ENCODE data around the gene USP48. TPM values are rescaled to one million over a fixed set of nuclear protein-coding genes. Genes with fewer than 3 reads are reported as not detected.

The USP48 gene
- total and polyA plus RNA-seq, 2 of the 13 experiments (the other 11 are each of a cell fraction or from before 2014, with no cell fraction given): 30.4 to 30.7 TPM

DNA sequence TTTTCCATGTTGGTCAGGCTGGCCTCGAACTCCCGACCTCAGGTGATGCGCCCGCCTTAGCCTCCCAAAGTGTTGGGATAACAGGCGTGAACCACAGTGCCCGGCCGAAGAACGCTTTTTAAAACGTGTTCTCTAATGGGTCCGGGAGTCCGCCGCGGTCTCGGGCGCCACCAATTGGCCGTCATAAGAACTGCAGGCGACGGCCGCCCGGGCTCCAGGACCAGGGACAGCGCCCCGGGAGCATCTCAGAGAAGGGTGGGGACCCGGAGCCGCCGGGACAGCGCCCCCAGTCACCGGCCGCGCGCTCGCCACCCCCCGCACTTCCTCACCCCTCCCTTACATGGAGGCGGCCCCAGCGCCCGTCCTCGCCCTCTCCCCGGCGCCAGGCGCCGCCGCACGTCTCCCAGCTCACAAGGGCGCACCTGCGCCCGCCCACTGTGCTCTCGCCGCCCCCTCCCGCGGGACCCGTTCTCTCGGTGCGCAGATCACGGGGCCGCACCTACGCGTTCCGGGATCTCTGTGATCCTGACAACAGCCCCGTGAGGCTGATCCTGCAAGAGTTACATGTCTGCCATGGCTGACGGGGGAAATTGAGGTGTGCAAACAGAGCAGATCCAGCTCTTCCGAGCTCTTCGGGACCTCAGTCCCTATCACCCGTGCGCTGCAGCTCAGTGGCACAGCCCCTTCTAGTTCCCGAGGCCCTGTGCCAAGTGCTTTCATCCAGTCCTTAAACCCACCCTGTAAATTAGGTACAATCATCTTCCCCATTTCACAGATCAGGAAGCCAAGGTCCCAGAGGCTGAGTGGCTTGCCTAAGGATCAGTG, 123.6 kb downstream of the USP48 start (continued):
- TF ChIP-seq, protein P1, sequence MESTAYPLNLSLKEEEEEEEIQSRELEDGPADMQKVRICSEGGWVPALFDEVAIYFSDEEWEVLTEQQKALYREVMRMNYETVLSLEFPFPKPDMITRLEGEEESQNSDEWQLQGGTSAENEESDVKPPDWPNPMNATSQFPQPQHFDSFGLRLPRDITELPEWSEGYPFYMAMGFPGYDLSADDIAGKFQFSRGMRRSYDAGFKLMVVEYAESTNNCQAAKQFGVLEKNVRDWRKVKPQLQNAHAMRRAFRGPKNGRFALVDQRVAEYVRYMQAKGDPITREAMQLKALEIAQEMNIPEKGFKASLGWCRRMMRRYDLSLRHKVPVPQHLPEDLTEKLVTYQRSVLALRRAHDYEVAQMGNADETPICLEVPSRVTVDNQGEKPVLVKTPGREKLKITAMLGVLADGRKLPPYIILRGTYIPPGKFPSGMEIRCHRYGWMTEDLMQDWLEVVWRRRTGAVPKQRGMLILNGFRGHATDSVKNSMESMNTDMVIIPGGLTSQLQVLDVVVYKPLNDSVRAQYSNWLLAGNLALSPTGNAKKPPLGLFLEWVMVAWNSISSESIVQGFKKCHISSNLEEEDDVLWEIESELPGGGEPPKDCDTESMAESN (CRISPR knock-in tag; conservative IDR thresholded peaks at IDR 0.05): peak; percentile 94
- TF ChIP-seq CAMTA2 (CRISPR knock-in tag; IDR thresholded peaks at IDR 0.05; ENCODE audit: borderline replicate concordance) (peak; percentile 98), TAF15 (IDR thresholded peaks at IDR 0.05; ENCODE audit: low read depth, low read length, poor library complexity, severe bottlenecking) (no peak), ELF4 (CRISPR knock-in tag; IDR thresholded peaks at IDR 0.05; ENCODE audit: borderline replicate concordance) (no peak), ZFP41 (CRISPR knock-in tag; IDR thresholded peaks at IDR 0.05; ENCODE audit: borderline replicate concordance) (peak; percentile 95; the same call in 1 of the 2 replicates), FOXP1 (IDR thresholded peaks at IDR 0.05) (no peak), FOXP1 (CRISPR knock-in tag; IDR thresholded peaks at IDR 0.05) (no peak; the same call in 1 of the 2 replicates), KAT7 (CRISPR knock-in tag; IDR thresholded peaks at IDR 0.05; ENCODE audit: borderline replicate concordance) (peak; percentile 81; the same call in 1 of the 2 replicates)
- TF ChIP-seq, protein P2, sequence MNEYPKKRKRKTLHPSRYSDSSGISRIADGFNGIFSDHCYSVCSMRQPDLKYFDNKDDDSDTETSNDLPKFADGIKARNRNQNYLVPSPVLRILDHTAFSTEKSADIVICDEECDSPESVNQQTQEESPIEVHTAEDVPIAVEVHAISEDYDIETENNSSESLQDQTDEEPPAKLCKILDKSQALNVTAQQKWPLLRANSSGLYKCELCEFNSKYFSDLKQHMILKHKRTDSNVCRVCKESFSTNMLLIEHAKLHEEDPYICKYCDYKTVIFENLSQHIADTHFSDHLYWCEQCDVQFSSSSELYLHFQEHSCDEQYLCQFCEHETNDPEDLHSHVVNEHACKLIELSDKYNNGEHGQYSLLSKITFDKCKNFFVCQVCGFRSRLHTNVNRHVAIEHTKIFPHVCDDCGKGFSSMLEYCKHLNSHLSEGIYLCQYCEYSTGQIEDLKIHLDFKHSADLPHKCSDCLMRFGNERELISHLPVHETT (CRISPR knock-in tag; conservative IDR thresholded peaks at IDR 0.05): peak; percentile 94
- TF ChIP-seq, protein P3, sequence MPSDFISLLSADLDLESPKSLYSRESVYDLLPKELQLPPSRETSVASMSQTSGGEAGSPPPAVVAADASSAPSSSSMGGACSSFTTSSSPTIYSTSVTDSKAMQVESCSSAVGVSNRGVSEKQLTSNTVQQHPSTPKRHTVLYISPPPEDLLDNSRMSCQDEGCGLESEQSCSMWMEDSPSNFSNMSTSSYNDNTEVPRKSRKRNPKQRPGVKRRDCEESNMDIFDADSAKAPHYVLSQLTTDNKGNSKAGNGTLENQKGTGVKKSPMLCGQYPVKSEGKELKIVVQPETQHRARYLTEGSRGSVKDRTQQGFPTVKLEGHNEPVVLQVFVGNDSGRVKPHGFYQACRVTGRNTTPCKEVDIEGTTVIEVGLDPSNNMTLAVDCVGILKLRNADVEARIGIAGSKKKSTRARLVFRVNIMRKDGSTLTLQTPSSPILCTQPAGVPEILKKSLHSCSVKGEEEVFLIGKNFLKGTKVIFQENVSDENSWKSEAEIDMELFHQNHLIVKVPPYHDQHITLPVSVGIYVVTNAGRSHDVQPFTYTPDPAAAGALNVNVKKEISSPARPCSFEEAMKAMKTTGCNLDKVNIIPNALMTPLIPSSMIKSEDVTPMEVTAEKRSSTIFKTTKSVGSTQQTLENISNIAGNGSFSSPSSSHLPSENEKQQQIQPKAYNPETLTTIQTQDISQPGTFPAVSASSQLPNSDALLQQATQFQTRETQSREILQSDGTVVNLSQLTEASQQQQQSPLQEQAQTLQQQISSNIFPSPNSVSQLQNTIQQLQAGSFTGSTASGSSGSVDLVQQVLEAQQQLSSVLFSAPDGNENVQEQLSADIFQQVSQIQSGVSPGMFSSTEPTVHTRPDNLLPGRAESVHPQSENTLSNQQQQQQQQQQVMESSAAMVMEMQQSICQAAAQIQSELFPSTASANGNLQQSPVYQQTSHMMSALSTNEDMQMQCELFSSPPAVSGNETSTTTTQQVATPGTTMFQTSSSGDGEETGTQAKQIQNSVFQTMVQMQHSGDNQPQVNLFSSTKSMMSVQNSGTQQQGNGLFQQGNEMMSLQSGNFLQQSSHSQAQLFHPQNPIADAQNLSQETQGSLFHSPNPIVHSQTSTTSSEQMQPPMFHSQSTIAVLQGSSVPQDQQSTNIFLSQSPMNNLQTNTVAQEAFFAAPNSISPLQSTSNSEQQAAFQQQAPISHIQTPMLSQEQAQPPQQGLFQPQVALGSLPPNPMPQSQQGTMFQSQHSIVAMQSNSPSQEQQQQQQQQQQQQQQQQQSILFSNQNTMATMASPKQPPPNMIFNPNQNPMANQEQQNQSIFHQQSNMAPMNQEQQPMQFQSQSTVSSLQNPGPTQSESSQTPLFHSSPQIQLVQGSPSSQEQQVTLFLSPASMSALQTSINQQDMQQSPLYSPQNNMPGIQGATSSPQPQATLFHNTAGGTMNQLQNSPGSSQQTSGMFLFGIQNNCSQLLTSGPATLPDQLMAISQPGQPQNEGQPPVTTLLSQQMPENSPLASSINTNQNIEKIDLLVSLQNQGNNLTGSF (CRISPR knock-in tag; IDR thresholded peaks at IDR 0.05): peak; percentile 96
- TF ChIP-seq, protein P4, sequence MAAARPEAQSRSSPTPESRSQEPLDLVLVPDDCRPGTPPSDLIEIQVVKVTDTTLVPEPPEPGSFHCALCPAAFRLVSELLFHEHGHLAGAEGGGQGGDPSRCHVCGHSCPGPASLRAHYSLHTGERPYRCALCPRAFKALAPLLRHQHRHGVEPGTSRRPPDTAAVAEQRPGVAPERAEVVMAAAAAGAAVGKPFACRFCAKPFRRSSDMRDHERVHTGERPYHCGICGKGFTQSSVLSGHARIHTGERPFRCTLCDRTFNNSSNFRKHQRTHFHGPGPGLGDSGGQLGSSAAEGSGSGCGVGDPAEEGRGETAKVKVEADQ (CRISPR knock-in tag; IDR thresholded peaks at IDR 0.05; ENCODE audit: borderline replicate concordance): peak; percentile 80; the same call in 1 of the 2 replicates
- TF ChIP-seq, protein P5, sequence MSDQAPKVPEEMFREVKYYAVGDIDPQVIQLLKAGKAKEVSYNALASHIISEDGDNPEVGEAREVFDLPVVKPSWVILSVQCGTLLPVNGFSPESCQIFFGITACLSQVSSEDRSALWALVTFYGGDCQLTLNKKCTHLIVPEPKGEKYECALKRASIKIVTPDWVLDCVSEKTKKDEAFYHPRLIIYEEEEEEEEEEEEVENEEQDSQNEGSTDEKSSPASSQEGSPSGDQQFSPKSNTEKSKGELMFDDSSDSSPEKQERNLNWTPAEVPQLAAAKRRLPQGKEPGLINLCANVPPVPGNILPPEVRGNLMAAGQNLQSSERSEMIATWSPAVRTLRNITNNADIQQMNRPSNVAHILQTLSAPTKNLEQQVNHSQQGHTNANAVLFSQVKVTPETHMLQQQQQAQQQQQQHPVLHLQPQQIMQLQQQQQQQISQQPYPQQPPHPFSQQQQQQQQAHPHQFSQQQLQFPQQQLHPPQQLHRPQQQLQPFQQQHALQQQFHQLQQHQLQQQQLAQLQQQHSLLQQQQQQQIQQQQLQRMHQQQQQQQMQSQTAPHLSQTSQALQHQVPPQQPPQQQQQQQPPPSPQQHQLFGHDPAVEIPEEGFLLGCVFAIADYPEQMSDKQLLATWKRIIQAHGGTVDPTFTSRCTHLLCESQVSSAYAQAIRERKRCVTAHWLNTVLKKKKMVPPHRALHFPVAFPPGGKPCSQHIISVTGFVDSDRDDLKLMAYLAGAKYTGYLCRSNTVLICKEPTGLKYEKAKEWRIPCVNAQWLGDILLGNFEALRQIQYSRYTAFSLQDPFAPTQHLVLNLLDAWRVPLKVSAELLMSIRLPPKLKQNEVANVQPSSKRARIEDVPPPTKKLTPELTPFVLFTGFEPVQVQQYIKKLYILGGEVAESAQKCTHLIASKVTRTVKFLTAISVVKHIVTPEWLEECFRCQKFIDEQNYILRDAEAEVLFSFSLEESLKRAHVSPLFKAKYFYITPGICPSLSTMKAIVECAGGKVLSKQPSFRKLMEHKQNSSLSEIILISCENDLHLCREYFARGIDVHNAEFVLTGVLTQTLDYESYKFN (CRISPR knock-in tag; conservative IDR thresholded peaks at IDR 0.05): peak; percentile 42; the same call in 1 of the 2 replicates
- TF ChIP-seq, protein P6, sequence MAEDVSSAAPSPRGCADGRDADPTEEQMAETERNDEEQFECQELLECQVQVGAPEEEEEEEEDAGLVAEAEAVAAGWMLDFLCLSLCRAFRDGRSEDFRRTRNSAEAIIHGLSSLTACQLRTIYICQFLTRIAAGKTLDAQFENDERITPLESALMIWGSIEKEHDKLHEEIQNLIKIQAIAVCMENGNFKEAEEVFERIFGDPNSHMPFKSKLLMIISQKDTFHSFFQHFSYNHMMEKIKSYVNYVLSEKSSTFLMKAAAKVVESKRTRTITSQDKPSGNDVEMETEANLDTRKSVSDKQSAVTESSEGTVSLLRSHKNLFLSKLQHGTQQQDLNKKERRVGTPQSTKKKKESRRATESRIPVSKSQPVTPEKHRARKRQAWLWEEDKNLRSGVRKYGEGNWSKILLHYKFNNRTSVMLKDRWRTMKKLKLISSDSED (CRISPR knock-in tag; IDR thresholded peaks at IDR 0.05): no peak
